AG04449 (cell line): ENCODE measurements around the gene LNX2.

Experiments used
- CTCF ChIA-PET: fragments of 350-600 bp; formaldehyde crosslinking; extraction: SDS; loops from one replicate; lab custom pipeline; 2021; ENCODE audit warnings: antibody characterized with exemption; lab: Yijun Ruan, JAX
- POLR2A ChIA-PET: fragments of 400-600, 350-600 bp; formaldehyde crosslinking; extraction: SDS; loops from one replicate; lab custom pipeline; 2020; ENCODE audit warnings: antibody characterized with exemption, inconsistent platforms; lab: Yijun Ruan, JAX
- DNase-seq: peaks from one replicate; pipeline ENCODE4 v3.0.0-alpha.2; 2010; ENCODE audit warnings: low read depth, low spot score
- H3K4me3 ChIP-seq: 2 replicates; pipeline ENCODE4 v1.5.1; 2011; ENCODE audit warnings: low read depth, mild to moderate bottlenecking, control low read depth, low read length
- CTCF ChIP-seq: IDR thresholded peaks from one replicate; pipeline ENCODE4 v1.5.1; 2011; ENCODE audit warnings: mild to moderate bottlenecking, moderate library complexity, low read length, control low read depth, inconsistent platforms; ENCODE audit not compliant: insufficient read depth; ENCODE audit errors: missing control alignments

Gene LNX2

DNA sequence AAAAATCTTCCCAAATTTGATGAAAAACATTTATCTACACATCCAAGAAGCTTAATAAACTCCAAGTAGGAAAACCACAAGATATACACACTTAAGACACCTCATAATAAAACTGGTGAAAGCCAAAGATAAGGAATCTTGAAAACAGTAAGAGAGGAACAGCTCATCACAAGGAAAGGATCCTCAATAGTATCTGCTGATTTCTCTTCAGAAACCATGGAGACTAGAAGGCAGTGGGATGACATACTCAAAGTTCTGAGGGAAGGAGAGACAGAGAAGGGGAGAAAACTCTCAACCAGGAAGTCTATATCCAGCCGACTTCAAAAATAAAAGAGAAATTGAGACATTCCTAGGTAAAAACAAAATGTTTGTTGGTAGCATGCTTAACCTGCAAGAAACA is 45.7 kb downstream of the LNX2 start:
- no peak for DNase-seq
- ChIA-PET CTCF (no interaction called here), POLR2A (no interaction called here)
- no peak for TF ChIP-seq CTCF
- no peak overlapping the region for H3K4me3 ChIP-seq

DNA sequence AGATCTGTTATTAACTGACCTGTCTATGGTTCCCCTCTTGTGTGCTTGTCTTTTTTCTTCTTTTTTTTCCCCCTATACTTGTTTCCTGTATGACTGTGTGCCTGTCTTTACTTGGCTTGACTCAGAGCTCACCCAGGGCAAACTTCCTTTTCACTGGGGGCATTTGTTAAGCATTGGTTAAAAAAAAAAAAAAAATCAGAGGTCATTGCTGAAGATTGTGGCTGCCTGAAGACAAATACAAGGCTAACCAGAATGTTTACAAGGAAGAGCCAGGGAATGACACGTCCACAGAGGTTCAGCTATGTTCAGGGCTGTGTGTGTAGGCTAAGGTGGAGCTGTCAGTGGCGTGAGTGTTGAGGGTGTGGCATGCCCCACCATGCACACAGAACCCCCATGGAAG is 47.1 kb downstream of the LNX2 start:
- DNase-seq = no peak
- ChIA-PET POLR2A (no interaction called here), CTCF (interaction anchor here (1.2 to 1.7 kb wide), 2 partner anchors 41 to 253 kb away, joined by 3 to 7 read pairs; no protein-coding TSS in a partner anchor)
- H3K4me3 ChIP-seq = no peak overlapping the region
- no peak for TF ChIP-seq CTCF

GRCh38 chr13:27572234-27572901 is 48.0 kb downstream of the LNX2 start:
- no peak for TF ChIP-seq CTCF
- POLR2A ChIA-PET = no interaction called here
- CTCF ChIA-PET = interaction anchor here (1.2 to 1.7 kb wide), 3 partner anchors 40 to 254 kb away, joined by 3 to 7 read pairs (median 4); no protein-coding TSS in a partner anchor
- no peak for DNase-seq
- H3K4me3 ChIP-seq = no peak overlapping the region

- DNase-seq = no peak
- H3K4me3 ChIP-seq = no peak overlapping the region
- POLR2A ChIA-PET = no interaction called here
- TF ChIP-seq CTCF = no peak
- CTCF ChIA-PET = interaction anchor here (1.1 kb wide), 1 partner anchor 28 kb away, joined by 3 read pairs; no protein-coding TSS in a partner anchor
These were observed 49.4 kb downstream of the LNX2 start for GRCh38 chr13:27570906-27571305.

GRCh38 chr13:27569405-27569804 is 50.9 kb downstream of the LNX2 start:
- ChIA-PET CTCF (interaction anchor here (1.7 kb wide), 1 partner anchor 10 kb away, joined by 4 read pairs; no protein-coding TSS in a partner anchor), POLR2A (no interaction called here)
- TF ChIP-seq CTCF = no peak
- H3K4me3 ChIP-seq = no peak overlapping the region
- no peak for DNase-seq

DNA sequence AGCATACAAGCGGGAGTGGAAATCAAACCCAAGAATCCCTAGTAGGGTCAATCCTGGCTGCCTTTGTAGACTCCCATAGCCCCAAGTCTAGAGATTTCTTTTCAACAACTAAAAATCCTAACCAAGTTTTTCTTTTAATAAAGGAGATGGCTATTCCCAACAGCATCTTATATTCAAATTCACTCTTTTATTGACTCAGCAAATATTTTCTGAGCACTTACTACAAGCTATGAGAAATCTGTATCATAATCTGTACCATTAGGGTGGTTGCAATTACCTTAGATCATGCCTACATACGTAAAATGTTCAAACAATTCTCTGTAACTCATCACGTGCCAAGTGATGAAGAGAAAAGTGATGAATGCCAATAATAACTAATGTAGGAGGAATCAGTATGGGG is 54.5 kb downstream of the LNX2 start:
- TF ChIP-seq CTCF = no peak
- CTCF ChIA-PET = no interaction called here
- DNase-seq = no peak
- H3K4me3 ChIP-seq = no peak overlapping the region
- POLR2A ChIA-PET = no interaction called here
